H1 (cell line): ENCODE data around the gene ZSWIM7. TPM values are rescaled to one million over a fixed set of nuclear protein-coding genes. Genes with fewer than 3 reads are reported as not detected.

ENCODE experiments used
- CTCF ChIA-PET: fragments of 300-600 bp; sonication (Branson Sonifier 250); formaldehyde crosslinking; loops from one replicate; lab custom pipeline; 2021; ENCODE audit not compliant: partially characterized antibody; lab: Charles Lee
- POLR2A ChIA-PET: fragments of 300-600 bp; sonication (Branson Sonifier 250); formaldehyde crosslinking; loops from one replicate; lab custom pipeline; 2021; ENCODE audit warnings: inconsistent platforms; ENCODE audit not compliant: partially characterized antibody; lab: Charles Lee
- DNase-seq, 2 experiments: peaks; one replicate each; pipeline versions ENCODE4 v3.0.0 to v3.0.0-alpha.2; 2010 to 2022; ENCODE audit warnings: low spot score in 2 of 2, low read depth in 1 of 2, mixed read lengths in 1 of 2
- FAIRE-seq: peaks from 2 replicates; lab custom pipeline; 2011; peaks lifted over from hg19 to GRCh38; lab: Jason Lieb, UNC
- H2AFZ ChIP-seq: 2 replicates; pipeline ENCODE4 v1.8.1; 2012; ENCODE audit warnings: low read length, inconsistent platforms
- H2AK5ac ChIP-seq: 2 replicates; pipeline ENCODE4 v1.6.1; 2013; ENCODE audit warnings: low read depth, low read length
- H2BK120ac ChIP-seq: replicated peaks from 2 replicates; pipeline ENCODE3; 2013; ENCODE audit warnings: low read depth, low read length, inconsistent platforms
- H2BK12ac ChIP-seq: 2 replicates; pipeline ENCODE4 v1.6.1; 2013; ENCODE audit warnings: low read depth, low read length
- H2BK15ac ChIP-seq: 2 replicates; pipeline ENCODE4 v1.6.1; 2013; ENCODE audit warnings: low read length
- H2BK20ac ChIP-seq: 2 replicates; pipeline ENCODE4 v1.6.1; 2013; ENCODE audit warnings: low read length
- H2BK5ac ChIP-seq: 2 replicates; pipeline ENCODE4 v1.6.1; 2013; ENCODE audit warnings: low read depth, low read length
- H3K14ac ChIP-seq: 2 replicates; pipeline ENCODE4 v1.6.1; 2013; ENCODE audit warnings: inconsistent platforms; ENCODE audit not compliant: insufficient read length
- H3K18ac ChIP-seq: 2 replicates; pipeline ENCODE4 v1.6.1; 2013; ENCODE audit warnings: low read length; ENCODE audit errors: extremely low read depth
- H3K23ac ChIP-seq: 2 replicates; pipeline ENCODE4 v1.6.1; 2013; ENCODE audit warnings: inconsistent platforms; ENCODE audit not compliant: insufficient read length
- H3K23me2 ChIP-seq: 2 replicates; pipeline ENCODE4 v1.6.1; 2013; ENCODE audit warnings: low read depth, low read length
- H3K27ac ChIP-seq: 2 replicates; pipeline ENCODE4 v1.6.1; 2011; ENCODE audit warnings: low read depth, low read length, inconsistent platforms
- H3K27me3 ChIP-seq, 4 experiments: replicated peaks in 1 of 4; 1 replicate in 1 of 4; 2 replicates in 3 of 4; pipeline versions ENCODE4 v1.6.1 to v1.8.1; 2011 to 2013; ENCODE audit warnings: low read length in 3 of 4, mild to moderate bottlenecking in 3 of 4, inconsistent platforms in 2 of 4, mixed read lengths in 2 of 4, moderate library complexity in 1 of 4; ENCODE audit not compliant: control insufficient read depth in 3 of 4, insufficient read depth in 3 of 4; ENCODE audit errors: extremely low read depth in 1 of 4
- H3K36me3 ChIP-seq, 4 experiments: 2 replicates each; pipeline versions ENCODE4 v1.6.1 to v1.8.1; 2011 to 2013; ENCODE audit warnings: mild to moderate bottlenecking in 4 of 4, low read length in 3 of 4, moderate library complexity in 2 of 4, control low read depth in 1 of 4, inconsistent platforms in 1 of 4; ENCODE audit not compliant: insufficient read depth in 4 of 4, control insufficient read depth in 2 of 4
- H3K4ac ChIP-seq: replicated peaks from 2 replicates; pipeline ENCODE3; 2013; ENCODE audit warnings: low read length, low read depth, mixed read lengths, inconsistent platforms; ENCODE audit not compliant: insufficient read length
- H3K4me1 ChIP-seq, 4 experiments: replicated peaks in 1 of 4; 1 replicate in 1 of 4; 2 replicates in 3 of 4; pipeline versions ENCODE4 v1.6.1 to v1.8.1; 2011 to 2013; ENCODE audit warnings: low read length in 3 of 4, inconsistent platforms in 2 of 4, mixed read lengths in 1 of 4; ENCODE audit not compliant: insufficient read depth in 4 of 4, control insufficient read depth in 3 of 4
- H3K4me2 ChIP-seq, 2 experiments: 2 replicates each; pipeline versions ENCODE4 v1.6.1 to v1.8.1; 2011 to 2013; ENCODE audit warnings: low read depth in 2 of 2, low read length in 2 of 2, control low read depth in 1 of 2, inconsistent platforms in 1 of 2, mild to moderate bottlenecking in 1 of 2; ENCODE audit not compliant: insufficient read depth in 1 of 2
- H3K4me3 ChIP-seq, 4 experiments: fragments of 200-600, 300-600 bp in 1 of 4; sonication (generic), shearing (Covaris generic), sonication (Bioruptor Twin) in 1 of 4; 2 replicates each; pipeline versions ENCODE4 v1.5.1 to v1.8.1; 2011 to 2016; ENCODE audit warnings: low read length in 4 of 4, low read depth in 3 of 4, control low read depth in 2 of 4, inconsistent platforms in 2 of 4, mild to moderate bottlenecking in 2 of 4, mixed read lengths in 1 of 4, moderate library complexity in 1 of 4; ENCODE audit not compliant: insufficient read depth in 2 of 4; ENCODE audit errors: extremely low read depth in 1 of 4
- H3K56ac ChIP-seq: replicated peaks from 2 replicates; pipeline ENCODE3; 2013; ENCODE audit warnings: low read depth, mild to moderate bottlenecking, mixed read lengths, low read length, inconsistent platforms; ENCODE audit not compliant: insufficient read length
- H3K79me1 ChIP-seq: 2 replicates; pipeline ENCODE4 v1.6.1; 2013; ENCODE audit warnings: low read depth, low read length, control low read depth
- H3K79me2 ChIP-seq, 2 experiments: 2 replicates each; pipeline versions ENCODE4 v1.6.1 to v1.8.1; 2012 to 2013; ENCODE audit warnings: low read length in 2 of 2, mild to moderate bottlenecking in 2 of 2, inconsistent platforms in 1 of 2; ENCODE audit not compliant: insufficient read depth in 2 of 2, control insufficient read depth in 1 of 2
- H3K9ac ChIP-seq, 4 experiments: replicated peaks in 1 of 4; 1 replicate in 1 of 4; 2 replicates in 3 of 4; pipeline versions ENCODE4 v1.6.1 to v1.8.1; 2011 to 2013; ENCODE audit warnings: low read depth in 3 of 4, low read length in 3 of 4, control low read depth in 2 of 4, mild to moderate bottlenecking in 2 of 4, moderate library complexity in 2 of 4, inconsistent platforms in 1 of 4; ENCODE audit errors: extremely low read depth in 1 of 4
- H3K9me3 ChIP-seq, 2 experiments: 2 replicates each; pipeline versions ENCODE4 v1.6.1 to v1.8.1; 2012 to 2013; ENCODE audit warnings: mild to moderate bottlenecking in 2 of 2, moderate library complexity in 2 of 2, control low read depth in 1 of 2, inconsistent platforms in 1 of 2, low read depth in 1 of 2, low read length in 1 of 2, mixed read lengths in 1 of 2; ENCODE audit not compliant: insufficient read depth in 2 of 2
- H4K20me1 ChIP-seq, 2 experiments: replicated peaks in 1 of 2; 2 replicates each; pipeline versions ENCODE3 to v1.8.1; 2011 to 2013; ENCODE audit warnings: inconsistent platforms in 2 of 2, low read length in 2 of 2, mild to moderate bottlenecking in 1 of 2; ENCODE audit not compliant: insufficient read depth in 2 of 2, control insufficient read depth in 1 of 2
- H4K5ac ChIP-seq: 2 replicates; pipeline ENCODE4 v1.6.1; 2013; ENCODE audit warnings: low read length, low read depth, mixed read lengths, inconsistent platforms; ENCODE audit not compliant: insufficient read length
- H4K8ac ChIP-seq: 2 replicates; pipeline ENCODE4 v1.8.0; 2013; ENCODE audit warnings: mild to moderate bottlenecking, moderate library complexity, low read length, inconsistent platforms; ENCODE audit not compliant: insufficient read depth; ENCODE audit errors: extremely low read depth
- H4K91ac ChIP-seq: replicated peaks from 2 replicates; pipeline ENCODE3; 2013; ENCODE audit warnings: low read length, mixed read lengths, inconsistent platforms; ENCODE audit not compliant: insufficient read length
- CBX5 ChIP-seq: fragments of 300-800, 300-1000 bp; sonication (generic); IDR thresholded peaks from 2 replicates; pipeline ENCODE4 v1.7.1; 2016; ENCODE audit warnings: antibody characterized with exemption, low read length, low read depth
- CHD2 ChIP-seq: IDR thresholded peaks from 2 replicates; pipeline ENCODE4 v1.6.1; 2012; ENCODE audit warnings: low read length, improper control_type of control experiment
- EZH2 ChIP-seq: fragments of 200-600 bp; sonication (generic); IDR thresholded peaks from 2 replicates; pipeline ENCODE4 v1.7.1; 2012; ENCODE audit warnings: low read depth, mild to moderate bottlenecking, moderate library complexity, low read length, inconsistent platforms; ENCODE audit not compliant: severe bottlenecking
- GABPA ChIP-seq: IDR thresholded peaks from 2 replicates; pipeline ENCODE4 v1.6.1; 2011; ENCODE audit warnings: mild to moderate bottlenecking, low read length, moderate library complexity, borderline replicate concordance; ENCODE audit not compliant: insufficient read depth
- GTF2F1 ChIP-seq: IDR thresholded peaks from 2 replicates; pipeline ENCODE4 v1.6.1; 2012; ENCODE audit warnings: low read depth, low read length, improper control_type of control experiment, borderline replicate concordance
- HDAC2 ChIP-seq, 2 experiments: fragments of 300-600 bp in 1 of 2; sonication (generic) in 1 of 2; IDR thresholded peaks; 2 replicates each; pipeline ENCODE4 v1.6.1; 2011 to 2012; ENCODE audit warnings: low read depth in 2 of 2, low read length in 2 of 2, mild to moderate bottlenecking in 2 of 2, moderate library complexity in 2 of 2, borderline replicate concordance in 1 of 2, inconsistent platforms in 1 of 2
- HDAC6 ChIP-seq: IDR thresholded peaks from one replicate; pipeline ENCODE4 v1.7.1; 2012; ENCODE audit warnings: low read depth, mild to moderate bottlenecking, inconsistent platforms, low read length, moderate library complexity
- MAX ChIP-seq: IDR thresholded peaks from 2 replicates; pipeline ENCODE4 v1.6.1; 2012; ENCODE audit warnings: inconsistent platforms
- SRF ChIP-seq: IDR thresholded peaks from 2 replicates; pipeline ENCODE4 v1.6.1; 2011; ENCODE audit warnings: mild to moderate bottlenecking, low read depth, low read length, moderate library complexity
- WGBS, 2 experiments: shearing (Covaris generic) in 1 of 2; methylation state at CpG; one replicate each; pipeline versions ENCODE4 v1.1.6 to v1.1.7; 2013 to 2015; ENCODE audit warnings: low lambda C conversion rate in 2 of 2, mixed read lengths in 2 of 2, inconsistent platforms in 1 of 2, low coverage in 1 of 2, missing lambda C conversion rate in 1 of 2; ENCODE audit not compliant: insufficient replicate concordance in 2 of 2, insufficient coverage in 1 of 2, insufficient read length in 1 of 2; ENCODE audit errors: extremely low coverage in 1 of 2, missing lambda C conversion rate in 1 of 2; 5-methylcytosine and 5-hydroxymethylcytosine counted together
- polyA plus RNA-seq, 7 experiments: library from polyadenylated mRNA; depleted of rRNA in 3 of 7; stranded (reverse) in 5 of 7; unstranded in 2 of 7; fragments of >200 nt in 5 of 7; fragments of 200-250 nt in 2 of 7; gene quantifications; 1 replicate in 5 of 7; 2 replicates in 1 of 7; 4 replicates in 1 of 7; pipeline versions ENCODE4 v1.2.1 to v1.2.3, GENCODE V29; 2011 to 2013; ENCODE audit warnings: missing spikeins in 2 of 7, mixed read lengths in 2 of 7
- total RNA-seq: library from RNA; stranded (reverse); fragmentation: NEBNext Ultra II Directional; extraction: Animal tissue kit (Norgen Biotek cat#: 25700); gene quantifications from 2 replicates; pipeline ENCODE4 v1.2.1, GENCODE V29; 2021

The ZSWIM7 gene
- total and polyA plus RNA-seq, 2 of the 8 experiments (the other 6 are each of a cell fraction or from before 2014, with no cell fraction given): 39.3 to 57.7 TPM

DNA sequence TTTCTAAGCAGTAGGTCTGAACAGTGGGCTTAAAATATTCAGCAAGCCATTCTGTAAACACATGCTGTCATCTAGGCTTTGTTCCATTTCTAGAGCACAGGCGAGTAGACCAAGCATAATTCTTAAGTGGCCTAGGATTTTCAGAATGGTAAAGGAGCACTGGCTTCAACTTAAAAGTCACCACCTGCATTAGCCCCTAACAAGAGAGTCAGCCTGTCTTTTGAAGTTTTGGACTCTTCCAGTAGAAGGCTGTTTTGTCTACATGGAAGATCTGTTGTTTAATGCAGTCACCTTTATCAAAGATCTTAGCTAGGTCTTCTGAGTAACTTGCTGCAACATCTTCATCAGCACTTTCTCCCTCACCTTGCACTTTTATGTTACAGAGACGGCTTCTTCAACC is 36.8 kb upstream of the ZSWIM7 start:
- Histone ChIP-seq H2AFZ (no peak overlapping the region), H3K4me3 (no peak overlapping the region), H3K36me3 (peaks cover 13 to 78% (median 48%) of the 10 kb centered on the region in 4 experiments), H3K23ac (no peak overlapping the region), H4K20me1 (peaks cover 0 to 2% of the 10 kb centered on the region in 2 experiments), H3K27me3 (no peaks in the 10 kb centered on the region), H3K79me1 (no peaks in the 10 kb centered on the region), H3K14ac (no peak overlapping the region), H4K91ac (no peak overlapping the region), H2BK15ac (no peak overlapping the region), H3K4me1 (no peaks in the 10 kb centered on the region), H3K27ac (no peak overlapping the region), H3K4ac (no peak overlapping the region), H3K23me2 (no peaks in the 10 kb centered on the region), H3K18ac (no peak overlapping the region), H3K79me2 (no peaks in the 10 kb centered on the region), H4K8ac (no peak overlapping the region), H2BK5ac (no peak overlapping the region), H3K9ac (no peak overlapping the region), H3K4me2 (no peak overlapping the region), H2BK20ac (no peak overlapping the region), H2BK120ac (no peak overlapping the region), H3K9me3 (no peaks in the 10 kb centered on the region), H3K56ac (no peak overlapping the region), H4K5ac (no peak overlapping the region), H2AK5ac (no peak overlapping the region), H2BK12ac (no peak overlapping the region)
- FAIRE-seq: no peak
- no peak for DNase-seq
- TF ChIP-seq SRF: no peak
- TF ChIP-seq GABPA: no peak
- TF ChIP-seq HDAC6: no peak
- no peak for TF ChIP-seq MAX
- TF ChIP-seq GTF2F1: no peak
- TF ChIP-seq HDAC2 (IDR thresholded peaks at IDR 0.05; ENCODE audit: borderline replicate concordance in 1 of 2, low read depth in 2 of 2, low read length in 2 of 2): no peak
- no peak for TF ChIP-seq EZH2
- TF ChIP-seq CHD2: no peak
- TF ChIP-seq CBX5: no peak
- POLR2A ChIA-PET: interaction anchor here (1.0 to 1.6 kb wide), 3 partner anchors 9 to 31 kb away, joined by 3 to 6 read pairs (median 5); no protein-coding TSS in a partner anchor
- CTCF ChIA-PET: no interaction called here
- 89% methylated on average over 2 of the region's 2 CpGs; no CpG with 5 or more reads in 1 of the 2 experiments for WGBS, 2 experiments
